H9 (cell line): ENCODE data around the gene TSPAN11. TPM values are rescaled to one million over a fixed set of nuclear protein-coding genes. Genes with fewer than 3 reads are reported as not detected.

Experiments
- DNase-seq: peaks from one replicate; pipeline ENCODE4 v3.0.0-alpha.2; 2017
- H2AFZ ChIP-seq: one replicate; pipeline ENCODE4 v1.6.1; 2013; ENCODE audit warnings: mild to moderate bottlenecking, low read length, control low read depth, moderate library complexity
- H2AK5ac ChIP-seq: 2 replicates; pipeline ENCODE4 v1.6.1; 2013; ENCODE audit warnings: low read length, control low read depth, mixed read lengths; ENCODE audit not compliant: insufficient read length
- H2BK120ac ChIP-seq: one replicate; pipeline ENCODE4 v1.6.1; 2013; ENCODE audit warnings: low read depth, mild to moderate bottlenecking, low read length, control low read depth, inconsistent platforms; ENCODE audit not compliant: poor library complexity, severe bottlenecking
- H2BK12ac ChIP-seq: 2 replicates; pipeline ENCODE4 v1.6.1; 2013; ENCODE audit warnings: low read length, control low read depth, mixed read lengths, low read depth; ENCODE audit not compliant: insufficient read length
- H2BK15ac ChIP-seq: 2 replicates; pipeline ENCODE4 v1.6.1; 2013; ENCODE audit warnings: low read depth, low read length, control low read depth
- H2BK20ac ChIP-seq: one replicate; pipeline ENCODE4 v1.6.1; 2013; ENCODE audit warnings: low read depth, mild to moderate bottlenecking, low read length, control low read depth, inconsistent platforms; ENCODE audit not compliant: poor library complexity, severe bottlenecking
- H2BK5ac ChIP-seq: 2 replicates; pipeline ENCODE4 v1.6.1; 2013; ENCODE audit warnings: low read length, control low read depth, mixed read lengths; ENCODE audit not compliant: insufficient read length
- H3K14ac ChIP-seq: 2 replicates; pipeline ENCODE4 v1.6.1; 2013; ENCODE audit warnings: low read length, control low read depth; ENCODE audit not compliant: insufficient read depth
- H3K18ac ChIP-seq: 2 replicates; pipeline ENCODE4 v1.6.1; 2013; ENCODE audit warnings: low read depth, mild to moderate bottlenecking, mixed read lengths, low read length, control low read depth; ENCODE audit not compliant: insufficient read length
- H3K23ac ChIP-seq: 2 replicates; pipeline ENCODE4 v1.6.1; 2013; ENCODE audit warnings: low read length, control low read depth, mixed read lengths, low read depth; ENCODE audit not compliant: insufficient read length
- H3K23me2 ChIP-seq: 2 replicates; pipeline ENCODE4 v1.6.1; 2013; ENCODE audit warnings: low read depth, mild to moderate bottlenecking, mixed read lengths, low read length, control low read depth; ENCODE audit not compliant: insufficient read length, poor library complexity, severe bottlenecking
- H3K27ac ChIP-seq: 2 replicates; pipeline ENCODE4 v1.5.1; 2013; ENCODE audit warnings: low read length, control low read depth, mixed read lengths, low read depth; ENCODE audit not compliant: insufficient read length
- H3K27me3 ChIP-seq: 2 replicates; pipeline ENCODE4 v1.6.1; 2013; ENCODE audit warnings: low read length, control low read depth, inconsistent platforms; ENCODE audit not compliant: insufficient read depth
- H3K4ac ChIP-seq: 2 replicates; pipeline ENCODE4 v1.6.1; 2013; ENCODE audit warnings: low read depth, mild to moderate bottlenecking, control low read depth, inconsistent platforms, low read length, moderate library complexity
- H3K4me1 ChIP-seq: 2 replicates; pipeline ENCODE4 v1.6.1; 2013; ENCODE audit warnings: low read length, control low read depth, inconsistent platforms; ENCODE audit not compliant: insufficient read depth
- H3K4me2 ChIP-seq: 2 replicates; pipeline ENCODE4 v1.6.1; 2013; ENCODE audit warnings: low read length, control low read depth, mixed read lengths; ENCODE audit not compliant: insufficient read length, insufficient read depth
- H3K56ac ChIP-seq: 2 replicates; pipeline ENCODE4 v1.6.1; 2013; ENCODE audit warnings: low read depth, mild to moderate bottlenecking, mixed read lengths, low read length, control low read depth; ENCODE audit not compliant: insufficient read length
- H3K79me1 ChIP-seq: 2 replicates; pipeline ENCODE4 v1.6.1; 2013; ENCODE audit warnings: low read depth, mild to moderate bottlenecking, moderate library complexity, low read length, control low read depth, inconsistent platforms; ENCODE audit not compliant: insufficient read depth, poor library complexity, severe bottlenecking
- H3K79me2 ChIP-seq: 2 replicates; pipeline ENCODE4 v1.6.1; 2013; ENCODE audit warnings: low read length, control low read depth, inconsistent platforms; ENCODE audit not compliant: insufficient read depth
- H3K9ac ChIP-seq: 2 replicates; pipeline ENCODE4 v1.6.1; 2013; ENCODE audit warnings: low read length, control low read depth, mixed read lengths; ENCODE audit not compliant: insufficient read length; ENCODE audit errors: extremely low read depth
- H3K9me3 ChIP-seq: one replicate; pipeline ENCODE4 v1.6.1; 2013; ENCODE audit warnings: low read depth, low read length, inconsistent platforms; ENCODE audit not compliant: control insufficient read depth
- H3T11ph ChIP-seq: one replicate; pipeline ENCODE4 v1.6.1; 2013; ENCODE audit warnings: mild to moderate bottlenecking, low read length, control low read depth, inconsistent platforms
- H4K20me1 ChIP-seq: one replicate; pipeline ENCODE4 v1.6.1; 2013; ENCODE audit not compliant: control insufficient read depth, insufficient read length, insufficient read depth
- H4K5ac ChIP-seq: 2 replicates; pipeline ENCODE4 v1.6.1; 2013; ENCODE audit warnings: low read depth, mild to moderate bottlenecking, mixed read lengths, low read length, control low read depth; ENCODE audit not compliant: insufficient read length
- H4K8ac ChIP-seq: replicated peaks from 2 replicates; pipeline ENCODE4 v1.6.1; 2013; ENCODE audit warnings: low read length, control low read depth, mixed read lengths, low read depth; ENCODE audit not compliant: insufficient read length
- H4K91ac ChIP-seq: 2 replicates; pipeline ENCODE4 v1.6.1; 2013; ENCODE audit warnings: low read depth, mild to moderate bottlenecking, moderate library complexity, mixed read lengths, low read length, control low read depth; ENCODE audit not compliant: insufficient read length
- H3K27ac Mint-ChIP-seq, 3 experiments: 2 replicates in 2 of 3; 3 replicates in 1 of 3; pipeline ENCODE4 v1.8.0; 2020 to 2021; ENCODE audit warnings: mixed read lengths in 3 of 3, mild to moderate bottlenecking in 1 of 3, moderate library complexity in 1 of 3
- H3K27me3 Mint-ChIP-seq: 2 replicates; pipeline ENCODE4 v1.8.0; 2021; ENCODE audit warnings: low read depth, mild to moderate bottlenecking, moderate library complexity, mixed read lengths
- H3K36me3 Mint-ChIP-seq, 3 experiments: 2 replicates in 2 of 3; 3 replicates in 1 of 3; pipeline ENCODE4 v1.8.0; 2020 to 2021; ENCODE audit warnings: low read depth in 3 of 3, mixed read lengths in 3 of 3; ENCODE audit not compliant: insufficient read depth in 1 of 3
- H3K4me1 Mint-ChIP-seq, 2 experiments: 2 replicates each; pipeline ENCODE4 v1.8.0; 2020; ENCODE audit warnings: mixed read lengths in 2 of 2
- H3K4me3 Mint-ChIP-seq, 2 experiments: 2 replicates in 1 of 2; 3 replicates in 1 of 2; pipeline ENCODE4 v1.8.0; 2020 to 2021; ENCODE audit warnings: mild to moderate bottlenecking in 2 of 2, mixed read lengths in 2 of 2, moderate library complexity in 1 of 2
- H3K9me3 Mint-ChIP-seq, 2 experiments: 2 replicates in 1 of 2; 3 replicates in 1 of 2; pipeline ENCODE4 v1.8.0; 2020; ENCODE audit warnings: mild to moderate bottlenecking in 2 of 2, mixed read lengths in 2 of 2, moderate library complexity in 1 of 2
- CTCF ChIP-seq: fragments of 200-600 bp; sonication (generic); conservative IDR thresholded peaks from 3 replicates; pipeline ENCODE4 v1.8.0; 2021; ENCODE audit warnings: antibody characterized with exemption, mild to moderate bottlenecking
- WGBS: extraction: QIAGEN DNeasy Blood & Tissue Kit; methylation state at CpG from one replicate; pipeline ENCODE4 v1.1.7; 2013; ENCODE audit warnings: missing lambda C conversion rate, low lambda C conversion rate, mixed read lengths; ENCODE audit not compliant: insufficient read length; ENCODE audit errors: extremely low coverage; 5-methylcytosine and 5-hydroxymethylcytosine counted together
- total RNA-seq: library from RNA; stranded (reverse); gene quantifications from 2 replicates; pipeline ENCODE4 v1.2.1, GENCODE V29; 2021

Gene TSPAN11
- total RNA-seq, 1 experiment from 2014 or later = 4.2 TPM

GRCh38 chr12:30925607-30926242 is 823 bp upstream of the TSPAN11 start:
- Histone ChIP-seq H3K9me3 (no peaks in the 10 kb centered on the region), H3K79me2 (no peaks in the 10 kb centered on the region), H3K9ac (no peak overlapping the region), H4K91ac (no peak overlapping the region), H4K20me1 (no peaks in the 10 kb centered on the region), H3K23ac (no peak overlapping the region), H2BK120ac (no peak overlapping the region), H3K4me1 (no peaks in the 10 kb centered on the region; the same call in 1 of the 2 replicates), H3K27ac (no peak overlapping the region), H3K4me2 (peak overlapping the region; percentile 65), H2AK5ac (no peak overlapping the region), H3K27me3 (peaks cover 8% of the 10 kb centered on the region; the same call in 1 of the 2 replicates), H3K79me1 (no peaks in the 10 kb centered on the region), H3K18ac (no peak overlapping the region), H4K8ac (no peak overlapping the region), H3K4ac (no peak overlapping the region), H2BK20ac (no peak overlapping the region), H3K14ac (peak overlapping the region; percentile 79; the same call in 1 of the 2 replicates), H2BK15ac (no peak overlapping the region), H3T11ph (no peak overlapping the region), H2AFZ (no peak overlapping the region), H3K56ac (no peak overlapping the region), H4K5ac (no peak overlapping the region), H2BK5ac (no peak overlapping the region), H2BK12ac (no peak overlapping the region), H3K23me2 (peaks cover 8% of the 10 kb centered on the region)
- Mint-ChIP-seq H3K27me3 (peaks cover 72% of the 10 kb centered on the region), H3K36me3 (no peaks in the 10 kb centered on the region; a peak in 2 of 7 replicates), H3K27ac (no peak overlapping the region), H3K9me3 (peaks cover 2 to 4% of the 10 kb centered on the region in 2 experiments; a peak in 3 of 5 replicates), H3K4me1 (peaks cover 24% of the 10 kb centered on the region in 2 experiments), H3K4me3 (peak overlapping the region; percentile 57 to 76)
- peak; percentile 37 for DNase-seq
- TF ChIP-seq CTCF = no peak
- WGBS = no CpG with 5 or more reads among the region's 11 CpGs
